Smooth muscle cell (in vitro differentiated cells): Measurements from ENCODE around the gene TTYH1. TPM values are rescaled to one million over a fixed set of nuclear protein-coding genes. Genes with fewer than 3 reads are reported as not detected.
"Not testable (repeated sequence)": the region's sequence is repeated elsewhere in the genome, so short reads cannot be mapped to it uniquely, and the experiment has no call there.

Source experiments
- DNase-seq: peaks from one replicate; lab custom pipeline; 2025; ENCODE audit not compliant: unreplicated experiment; lab: John Stamatoyannopoulos, UW
- H2AFZ ChIP-seq: fragments of 200-600 bp; sonication (generic); 2 replicates; pipeline ENCODE4 v1.6.0; 2016; ENCODE audit warnings: antibody characterized with exemption, low read depth, mild to moderate bottlenecking
- H3F3A ChIP-seq: fragments of 200-600 bp; sonication (generic); 2 replicates; pipeline ENCODE4 v1.6.0; 2017; ENCODE audit warnings: antibody characterized with exemption, low read depth
- H3K27ac ChIP-seq: fragments of 200-600 bp; sonication (generic); 2 replicates; pipeline ENCODE4 v1.5.1; 2016; ENCODE audit warnings: low read depth, mild to moderate bottlenecking
- H3K27me3 ChIP-seq: fragments of 200-600 bp; sonication (generic); 2 replicates; pipeline ENCODE4 v1.6.1; 2016; ENCODE audit warnings: low read depth, mild to moderate bottlenecking
- H3K36me3 ChIP-seq: fragments of 200-600 bp; sonication (generic); 2 replicates; pipeline ENCODE4 v1.5.1; 2016; ENCODE audit warnings: low read depth
- H3K4me1 ChIP-seq: fragments of 200-600 bp; sonication (generic); 2 replicates; pipeline ENCODE4 v1.5.1; 2016; ENCODE audit warnings: low read depth
- H3K4me2 ChIP-seq: fragments of 200-600 bp; sonication (generic); 2 replicates; pipeline ENCODE4 v1.6.0; 2016; ENCODE audit warnings: mild to moderate bottlenecking
- H3K4me3 ChIP-seq: fragments of 200-600 bp; sonication (generic); 2 replicates; pipeline ENCODE4 v1.5.1; 2016; ENCODE audit warnings: mild to moderate bottlenecking
- H3K79me2 ChIP-seq: fragments of 200-600 bp; sonication (generic); 2 replicates; pipeline ENCODE4 v1.6.0; 2016; ENCODE audit warnings: low read depth, mild to moderate bottlenecking
- H3K9ac ChIP-seq: fragments of 200-600 bp; sonication (generic); 2 replicates; pipeline ENCODE4 v1.6.0; 2016; ENCODE audit warnings: low read depth
- H3K9me3 ChIP-seq: fragments of 200-600 bp; sonication (generic); replicated peaks from 2 replicates; pipeline ENCODE4 v1.5.1; 2016; ENCODE audit warnings: low read depth
- H4K20me1 ChIP-seq: fragments of 200-600 bp; sonication (generic); 2 replicates; pipeline ENCODE4 v1.6.0; 2016; ENCODE audit warnings: low read depth
- WGBS: methylation state at CpG from one replicate; pipeline ENCODE4 v1.1.7; 2016; ENCODE audit warnings: low lambda C conversion rate; 5-methylcytosine and 5-hydroxymethylcytosine counted together
- polyA plus RNA-seq: library from polyadenylated mRNA; unstranded; fragments of >200 nt; fragmentation: Nextera tagmentation; extraction: Ambion mirVana; gene quantifications from 2 replicates; pipeline ENCODE4 v1.2.1, GENCODE V29; 2016
- total RNA-seq: library from RNA; depleted of rRNA; stranded (reverse); fragments of >200 nt; gene quantifications from 2 replicates; pipeline ENCODE4 v1.2.3, GENCODE V29; 2014
- TF ChIP-seq, protein P1 (sequence below): fragments of 200-600 bp; sonication (generic); IDR thresholded peaks from 2 replicates; pipeline ENCODE4 v1.5.1; 2017; ENCODE audit warnings: borderline replicate concordance, mild to moderate bottlenecking, antibody characterized with exemption; ENCODE audit not compliant: insufficient read depth, poor library complexity, severe bottlenecking

The TTYH1 gene
- total and polyA plus RNA-seq, 2 experiments from 2014 or later = 0.40 to 0.65 TPM

DNA sequence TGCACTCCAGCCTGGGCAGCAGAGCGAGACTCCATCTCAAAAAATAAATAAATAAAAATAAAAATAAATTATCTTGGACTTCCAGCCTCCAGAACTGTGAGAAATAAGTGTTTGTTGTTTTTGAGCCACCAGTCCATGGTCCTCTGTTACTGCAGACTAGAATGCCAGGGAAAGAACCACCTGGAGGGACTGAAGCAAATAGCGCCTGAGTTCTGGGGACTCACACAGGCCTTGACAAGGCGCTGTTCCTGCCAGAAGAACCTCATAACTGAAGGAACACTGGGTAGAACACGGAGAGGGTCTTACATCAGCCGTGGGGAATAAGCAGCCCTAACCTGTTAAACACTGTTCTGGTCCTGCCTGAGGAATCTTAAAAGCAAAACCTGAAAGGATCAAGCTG lies 25.4 kb downstream of the TTYH1 start:
- Histone ChIP-seq H3K36me3 (no peaks in the 10 kb centered on the region), H3K9ac (no peak overlapping the region), H3K27me3 (no peaks in the 10 kb centered on the region), H2AFZ (no peak overlapping the region), H3K27ac (no peak overlapping the region), H3K4me1 (peaks cover 8% of the 10 kb centered on the region), H3K4me3 (no peak overlapping the region), H4K20me1 (peaks cover 59% of the 10 kb centered on the region), H3K4me2 (no peak overlapping the region), H3K9me3 (no peaks in the 10 kb centered on the region), H3K79me2 (peaks cover 10% of the 10 kb centered on the region), H3F3A (no peaks in the 10 kb centered on the region)
- WGBS = 93% methylated on average over 5 of the region's 5 CpGs
- no peak for DNase-seq
- TF ChIP-seq, protein P1, sequence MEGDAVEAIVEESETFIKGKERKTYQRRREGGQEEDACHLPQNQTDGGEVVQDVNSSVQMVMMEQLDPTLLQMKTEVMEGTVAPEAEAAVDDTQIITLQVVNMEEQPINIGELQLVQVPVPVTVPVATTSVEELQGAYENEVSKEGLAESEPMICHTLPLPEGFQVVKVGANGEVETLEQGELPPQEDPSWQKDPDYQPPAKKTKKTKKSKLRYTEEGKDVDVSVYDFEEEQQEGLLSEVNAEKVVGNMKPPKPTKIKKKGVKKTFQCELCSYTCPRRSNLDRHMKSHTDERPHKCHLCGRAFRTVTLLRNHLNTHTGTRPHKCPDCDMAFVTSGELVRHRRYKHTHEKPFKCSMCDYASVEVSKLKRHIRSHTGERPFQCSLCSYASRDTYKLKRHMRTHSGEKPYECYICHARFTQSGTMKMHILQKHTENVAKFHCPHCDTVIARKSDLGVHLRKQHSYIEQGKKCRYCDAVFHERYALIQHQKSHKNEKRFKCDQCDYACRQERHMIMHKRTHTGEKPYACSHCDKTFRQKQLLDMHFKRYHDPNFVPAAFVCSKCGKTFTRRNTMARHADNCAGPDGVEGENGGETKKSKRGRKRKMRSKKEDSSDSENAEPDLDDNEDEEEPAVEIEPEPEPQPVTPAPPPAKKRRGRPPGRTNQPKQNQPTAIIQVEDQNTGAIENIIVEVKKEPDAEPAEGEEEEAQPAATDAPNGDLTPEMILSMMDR = no peak

DNA sequence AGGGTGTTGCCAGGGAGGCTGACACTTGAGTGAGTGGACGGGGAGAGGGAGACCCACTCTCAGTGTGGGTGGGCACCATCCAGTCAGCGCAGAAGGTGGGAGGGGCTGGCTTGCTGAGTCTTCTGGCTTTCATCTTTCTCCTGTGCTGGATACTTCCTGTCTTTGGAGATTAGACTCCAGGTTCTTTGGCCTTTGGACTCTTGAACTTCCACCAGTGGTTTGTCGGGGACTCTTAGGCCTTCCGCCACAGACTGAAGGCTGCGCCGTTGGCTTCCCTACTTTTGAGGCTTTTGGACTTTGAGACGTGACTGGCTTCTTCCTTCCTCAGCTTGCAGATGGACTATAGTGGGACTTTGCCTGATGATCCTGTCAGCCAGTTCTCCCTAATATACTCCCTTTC lies 29.5 kb downstream of the TTYH1 start:
- Histone ChIP-seq H3K27me3 (no peaks in the 10 kb centered on the region), H4K20me1 (peaks cover 28% of the 10 kb centered on the region), H3K4me2 (no peak overlapping the region), H3K27ac (no peak overlapping the region), H3K4me1 (peaks cover 10% of the 10 kb centered on the region), H3K36me3 (no peaks in the 10 kb centered on the region), H3F3A (no peaks in the 10 kb centered on the region), H2AFZ (no peak overlapping the region), H3K79me2 (peaks cover 36% of the 10 kb centered on the region), H3K4me3 (no peak overlapping the region), H3K9ac (no peak overlapping the region), H3K9me3 (no peaks in the 10 kb centered on the region)
- 98% methylated on average over 7 of the region's 7 CpGs for whole genome bisulfite sequencing
- TF ChIP-seq, protein P1 = no peak
- no peak for DNase-seq

DNA sequence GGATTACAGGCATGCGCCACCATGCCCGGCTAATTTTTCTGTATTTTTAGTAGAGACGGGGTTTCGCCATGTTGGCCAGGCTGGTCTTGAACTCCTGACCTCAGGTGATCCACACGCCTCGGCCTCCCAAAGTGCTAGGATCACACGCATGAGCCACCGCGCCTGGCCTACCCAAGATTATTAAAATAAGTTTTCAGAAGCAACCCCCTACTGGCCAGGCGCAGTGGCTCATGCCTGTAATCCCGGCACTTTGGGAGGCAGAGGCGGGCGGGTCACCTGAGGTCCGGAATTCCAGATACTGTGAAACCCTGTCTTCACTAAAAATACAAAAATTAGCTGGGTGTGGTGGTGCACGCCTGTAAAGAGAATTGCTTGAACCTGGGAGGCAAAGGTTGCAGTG lies 31.1 kb downstream of the TTYH1 start:
- H3K4me2 ChIP-seq = peak overlapping the region; percentile 95

More for the DNA sequence above, 31.1 kb downstream of the TTYH1 start:
- not testable (repeated sequence) for H3K9ac ChIP-seq, H3K4me3 ChIP-seq, H3F3A ChIP-seq, H3K9me3 ChIP-seq, H3K27me3 ChIP-seq, H3K36me3 ChIP-seq, DNase-seq, H2AFZ ChIP-seq
- WGBS = 94% methylated on average over 15 of the region's 15 CpGs
- peaks cover 50% of the 10 kb centered on the region for H3K79me2 ChIP-seq
- TF ChIP-seq, protein P1 = peak; percentile 16
- peaks cover 30% of the 10 kb centered on the region for H4K20me1 ChIP-seq
- peaks cover 22% of the 10 kb centered on the region for H3K4me1 ChIP-seq
- H3K27ac ChIP-seq = peak overlapping the region; percentile 28
